Measurements from ENCODE around the gene CYBRD1.

CYBRD1 gene

DNA sequence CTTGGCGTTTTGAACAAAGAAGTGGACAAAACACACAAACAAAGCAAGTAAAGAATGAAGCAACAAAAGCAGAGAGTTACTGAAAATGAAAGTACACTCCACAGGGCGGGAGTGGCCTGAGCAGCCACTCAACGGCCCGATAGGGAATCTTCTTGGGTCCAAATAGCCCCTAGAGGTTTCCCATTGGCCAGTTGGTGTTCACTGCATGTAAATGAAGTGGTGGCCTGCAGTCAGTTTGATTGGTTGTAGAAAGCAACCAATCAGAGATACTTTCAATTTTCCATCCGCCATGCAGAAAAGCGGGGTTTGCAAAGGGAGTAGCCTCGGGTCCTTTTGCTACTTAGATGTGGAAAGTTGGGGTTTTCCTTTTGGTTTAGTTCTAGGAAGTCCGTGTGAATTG is 31.6 kb downstream of the CYBRD1 start:
- no peak overlapping the region for H3K4me3 Mint-ChIP-seq
- DNase-seq, result no peak
- CTCF ChIA-PET, result no interaction called here
- no peaks in the 10 kb centered on the region for H3K36me3 Mint-ChIP-seq
- no peaks in the 10 kb centered on the region for H3K9me3 Mint-ChIP-seq
- H3K4me1 Mint-ChIP-seq, result peaks cover 3% of the 10 kb centered on the region
- H3K27me3 Mint-ChIP-seq, result peaks cover 13% of the 10 kb centered on the region
- no peak overlapping the region for H3K27ac Mint-ChIP-seq

DNA sequence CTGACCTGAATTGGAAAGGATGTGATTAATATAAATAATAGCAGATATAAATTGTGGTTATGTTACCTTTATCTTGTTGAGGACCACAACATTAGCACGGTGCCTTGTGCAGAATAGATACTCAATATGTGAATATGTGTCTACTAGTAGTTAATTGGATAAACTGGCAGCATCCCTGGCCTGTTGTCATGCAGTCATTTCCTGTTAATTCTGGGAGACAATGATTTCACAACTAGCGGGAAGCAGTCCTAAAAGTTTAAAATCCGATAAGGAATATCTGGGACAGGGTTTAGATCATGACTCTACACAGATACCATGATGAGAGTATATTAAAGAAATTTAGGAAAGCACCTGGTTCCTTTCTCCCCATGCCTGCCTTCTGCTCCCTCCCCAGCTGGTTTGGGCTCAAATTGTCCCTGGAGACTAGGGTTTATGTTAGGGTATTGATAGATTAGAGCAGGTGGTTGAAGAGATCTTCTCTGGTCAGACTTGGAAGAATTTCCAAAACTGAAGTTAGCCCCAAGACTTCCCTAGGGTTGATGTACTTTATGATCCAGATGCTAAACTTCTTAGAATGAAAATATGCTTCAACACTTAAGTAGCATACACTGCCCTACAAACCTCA is 32.8 kb downstream of the CYBRD1 start:
- Mint-ChIP-seq H3K9me3 (no peaks in the 10 kb centered on the region), H3K4me3 (no peak overlapping the region), H3K36me3 (no peaks in the 10 kb centered on the region), H3K4me1 (peaks cover 3% of the 10 kb centered on the region), H3K27me3 (peaks cover 19% of the 10 kb centered on the region), H3K27ac (no peak overlapping the region)
- CTCF ChIA-PET, result no interaction called here
- DNase-seq, result no peak

DNA sequence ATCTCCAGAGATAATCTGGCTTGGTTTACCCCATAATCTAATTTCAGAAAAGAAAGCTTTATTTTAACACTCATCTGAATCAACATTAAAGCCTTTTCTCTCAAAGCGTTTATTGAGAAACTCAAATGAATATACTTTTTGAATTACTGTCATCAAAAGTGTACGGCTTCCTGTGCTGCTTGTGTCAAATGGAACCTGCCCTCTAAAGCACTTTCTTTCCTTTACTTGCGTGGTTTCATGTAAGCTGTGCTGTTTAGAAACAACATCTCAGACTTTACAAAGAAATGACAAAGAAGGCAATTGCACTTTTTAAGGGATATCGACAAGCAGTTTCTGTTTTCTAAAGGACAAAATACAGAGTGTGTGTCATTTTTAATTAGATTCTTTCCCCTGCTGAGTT is 35.1 kb downstream of the CYBRD1 start:
- Mint-ChIP-seq H3K4me1 (peaks cover 3% of the 10 kb centered on the region), H3K9me3 (no peaks in the 10 kb centered on the region), H3K4me3 (no peak overlapping the region), H3K27ac (no peak overlapping the region), H3K27me3 (peaks cover 17% of the 10 kb centered on the region), H3K36me3 (no peaks in the 10 kb centered on the region)
- DNase-seq, result no peak
- CTCF ChIA-PET, result no interaction called here

DNA sequence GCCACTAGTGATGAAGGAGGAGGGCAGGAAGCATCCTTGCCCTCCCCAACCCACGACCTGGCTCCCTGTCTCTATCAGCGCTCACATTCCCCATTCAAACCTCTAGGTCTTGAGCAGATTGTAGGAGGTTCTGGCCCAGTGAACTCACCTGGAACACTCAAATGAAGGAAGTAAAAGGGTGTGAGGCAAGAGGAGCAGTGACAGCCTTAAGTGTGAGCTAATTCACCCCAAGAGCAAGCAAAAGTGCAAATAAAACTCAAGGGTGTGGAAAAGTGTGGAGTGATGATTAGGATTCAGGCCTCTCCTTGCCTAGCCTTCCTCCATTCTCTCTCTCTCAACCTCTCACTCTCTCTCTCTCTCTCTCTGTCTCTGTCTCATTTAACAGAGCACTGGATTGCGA is 41.0 kb downstream of the CYBRD1 start:
- Mint-ChIP-seq H3K4me1 (no peaks in the 10 kb centered on the region), H3K4me3 (no peak overlapping the region), H3K9me3 (no peaks in the 10 kb centered on the region), H3K27me3 (peaks cover 29% of the 10 kb centered on the region), H3K27ac (no peak overlapping the region), H3K36me3 (no peaks in the 10 kb centered on the region)
- DNase-seq, result no peak
- CTCF ChIA-PET, result no interaction called here

DNA sequence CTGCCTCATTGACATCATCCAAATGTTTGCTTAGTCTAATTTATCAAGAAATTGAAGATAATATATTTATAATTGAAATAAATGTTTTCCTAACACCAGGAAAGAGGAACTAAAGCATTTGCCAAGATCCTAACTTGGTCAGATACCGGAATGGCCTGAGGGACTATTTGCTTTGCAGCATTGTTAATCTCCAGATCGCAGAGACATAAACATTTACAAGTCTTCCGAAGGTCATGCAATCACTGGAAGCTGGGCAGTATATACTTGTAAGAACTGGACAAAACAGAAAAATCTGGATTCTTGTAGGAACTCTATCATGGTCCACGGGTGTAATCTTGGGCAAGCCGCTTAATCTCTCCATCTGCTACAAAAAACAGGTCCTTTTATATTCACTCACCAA is 42.2 kb downstream of the CYBRD1 start:
- H3K4me1 Mint-ChIP-seq, result no peaks in the 10 kb centered on the region
- no peaks in the 10 kb centered on the region for H3K36me3 Mint-ChIP-seq
- no peak overlapping the region for H3K4me3 Mint-ChIP-seq
- H3K9me3 Mint-ChIP-seq, result no peaks in the 10 kb centered on the region
- DNase-seq, result no peak
- CTCF ChIA-PET, result no interaction called here
- no peak overlapping the region for H3K27ac Mint-ChIP-seq
- H3K27me3 Mint-ChIP-seq, result peaks cover 25% of the 10 kb centered on the region

DNA sequence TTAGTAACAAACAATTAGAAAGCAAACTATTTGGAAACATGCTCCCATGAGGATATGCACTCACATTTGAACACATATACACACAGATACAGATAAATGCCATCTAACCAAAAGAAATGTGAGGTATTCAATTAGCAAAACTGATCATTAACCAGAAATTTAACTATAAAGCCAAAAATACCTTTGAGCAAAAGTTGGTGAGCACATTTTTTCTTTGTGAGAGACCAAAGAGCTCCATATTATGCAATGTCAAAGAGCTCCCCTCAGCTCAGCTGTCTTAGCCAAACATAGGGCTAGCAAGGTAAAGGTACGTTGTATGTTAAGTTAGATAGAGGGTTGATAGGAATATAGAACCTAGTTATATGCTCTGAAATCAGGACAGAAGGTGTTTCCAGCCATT is 43.8 kb downstream of the CYBRD1 start:
- Mint-ChIP-seq H3K9me3 (no peaks in the 10 kb centered on the region), H3K27me3 (peaks cover 21% of the 10 kb centered on the region), H3K4me1 (no peaks in the 10 kb centered on the region), H3K36me3 (no peaks in the 10 kb centered on the region), H3K27ac (no peak overlapping the region), H3K4me3 (no peak overlapping the region)
- no peak for DNase-seq
- CTCF ChIA-PET, result interaction anchor here (0.6 to 1.0 kb wide), 3 partner anchors 22 to 538 kb away, joined by 3 read pairs; no protein-coding TSS in a partner anchor

DNA sequence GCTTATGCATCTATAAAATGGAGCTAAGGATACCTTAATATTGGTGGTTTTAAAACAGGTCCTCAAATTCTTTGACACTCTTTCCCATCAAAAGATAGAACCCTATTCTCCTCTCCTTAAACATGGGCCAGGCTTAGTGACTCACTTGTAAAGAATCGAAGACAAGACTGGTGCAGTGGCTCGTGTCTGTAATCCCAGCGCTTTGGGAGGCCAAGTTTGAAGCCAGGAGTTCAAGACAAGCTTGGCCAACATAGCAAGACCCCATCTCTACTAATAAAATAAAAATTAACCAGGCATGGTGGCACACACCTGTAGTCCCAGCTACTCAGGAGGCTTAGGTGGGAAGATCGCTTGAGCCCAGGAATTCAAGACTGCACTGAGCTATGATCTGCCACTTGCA is 44.5 kb downstream of the CYBRD1 start:
- H3K9me3 Mint-ChIP-seq, result no peaks in the 10 kb centered on the region
- no peak overlapping the region for H3K27ac Mint-ChIP-seq
- CTCF ChIA-PET, result interaction anchor here (0.6 to 1.0 kb wide), 3 partner anchors 21 to 538 kb away, joined by 3 read pairs; no protein-coding TSS in a partner anchor
- no peaks in the 10 kb centered on the region for H3K36me3 Mint-ChIP-seq
- DNase-seq, result no peak
- H3K27me3 Mint-ChIP-seq, result peaks cover 21% of the 10 kb centered on the region
- no peak overlapping the region for H3K4me3 Mint-ChIP-seq
- no peaks in the 10 kb centered on the region for H3K4me1 Mint-ChIP-seq

DNA sequence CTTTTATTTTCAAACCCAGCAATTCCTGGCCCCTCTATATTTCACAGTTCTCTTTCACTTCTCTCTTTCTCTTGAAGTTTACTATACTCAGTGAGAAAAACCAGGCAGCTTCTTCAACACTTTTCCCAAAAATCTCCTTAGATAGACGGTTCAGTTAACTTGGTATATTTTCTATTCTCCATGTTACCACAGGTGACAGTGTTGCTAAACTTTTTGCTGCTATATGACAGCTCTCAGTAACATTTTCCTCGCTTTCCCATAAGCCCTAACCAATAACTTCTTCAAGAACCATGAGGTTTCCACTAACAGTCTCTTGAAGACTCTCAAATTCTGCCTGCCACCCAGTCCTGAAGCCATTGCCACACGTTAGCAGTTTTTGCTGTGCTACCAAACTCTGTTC is 45.8 kb downstream of the CYBRD1 start:
- no peak overlapping the region for H3K4me3 Mint-ChIP-seq
- H3K36me3 Mint-ChIP-seq, result no peaks in the 10 kb centered on the region
- peaks cover 21% of the 10 kb centered on the region for H3K27me3 Mint-ChIP-seq
- H3K4me1 Mint-ChIP-seq, result no peaks in the 10 kb centered on the region
- no peaks in the 10 kb centered on the region for H3K9me3 Mint-ChIP-seq
- no peak for DNase-seq
- no peak overlapping the region for H3K27ac Mint-ChIP-seq
- CTCF ChIA-PET, result no interaction called here

DNA sequence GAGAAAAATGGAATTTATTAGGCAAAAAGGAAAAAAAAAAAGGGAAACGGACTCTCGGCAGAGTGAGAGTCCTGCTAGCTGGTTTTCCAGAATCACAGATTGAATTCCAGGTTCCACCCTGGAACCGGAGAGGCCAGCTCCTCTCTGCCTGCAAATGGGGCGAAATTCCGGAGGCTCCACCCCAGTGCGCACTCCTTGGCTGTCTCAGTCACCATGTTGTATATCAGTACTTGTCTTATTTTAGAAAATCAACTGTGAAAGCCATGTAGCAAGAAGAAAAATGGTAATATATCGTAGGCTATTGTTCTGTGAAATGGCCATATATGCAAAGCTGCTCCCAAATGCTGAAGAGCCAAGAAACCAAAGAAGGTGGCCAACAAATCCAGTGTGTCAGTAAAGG is 49.4 kb downstream of the CYBRD1 start:
- DNase-seq, result no peak
- Mint-ChIP-seq H3K36me3 (no peaks in the 10 kb centered on the region), H3K9me3 (no peaks in the 10 kb centered on the region), H3K4me3 (no peak overlapping the region), H3K27me3 (peaks cover 21% of the 10 kb centered on the region), H3K4me1 (peaks cover 6% of the 10 kb centered on the region), H3K27ac (no peak overlapping the region)
- CTCF ChIA-PET, result interaction anchor here (0.7 to 2.1 kb wide), 3 partner anchors 9 to 528 kb away, joined by 3 to 8 read pairs (median 3); no protein-coding TSS in a partner anchor

DNA sequence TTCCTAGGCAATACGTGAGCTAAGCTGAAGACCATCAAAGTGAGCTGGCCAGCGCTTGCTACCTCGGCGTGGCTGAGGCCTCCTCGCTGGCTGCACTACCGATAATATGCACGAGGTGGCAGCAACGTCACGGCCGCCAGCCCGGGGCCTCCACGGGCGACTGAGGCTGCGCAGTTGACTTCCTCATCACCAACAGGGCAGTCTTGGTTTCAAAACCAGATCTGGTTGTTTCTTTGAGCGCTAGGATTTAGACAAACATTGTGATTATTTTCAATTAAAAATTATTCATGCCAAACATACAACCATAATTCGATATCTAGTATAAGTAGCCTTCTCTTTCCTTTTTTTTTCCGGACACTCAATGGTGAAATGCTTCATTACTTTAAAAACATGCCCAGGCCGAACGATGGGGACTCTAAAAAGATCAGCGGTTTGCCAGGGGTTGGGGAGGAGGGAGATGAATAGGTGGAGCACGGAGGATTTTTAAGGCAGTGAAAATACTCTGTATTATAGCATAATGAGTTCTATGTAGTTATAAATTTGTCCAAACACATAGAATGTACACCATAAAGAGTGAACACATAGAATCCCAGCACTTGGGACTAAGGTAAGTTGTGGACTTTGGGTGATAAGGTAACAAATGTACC is 52.0 kb downstream of the CYBRD1 start:
- CTCF ChIA-PET, result interaction anchor here (0.8 to 2.1 kb wide), 11 partner anchors 11 to 553 kb away, joined by 3 to 8 read pairs (median 4); no protein-coding TSS in a partner anchor
- peaks cover 6% of the 10 kb centered on the region for H3K4me1 Mint-ChIP-seq

DNA sequence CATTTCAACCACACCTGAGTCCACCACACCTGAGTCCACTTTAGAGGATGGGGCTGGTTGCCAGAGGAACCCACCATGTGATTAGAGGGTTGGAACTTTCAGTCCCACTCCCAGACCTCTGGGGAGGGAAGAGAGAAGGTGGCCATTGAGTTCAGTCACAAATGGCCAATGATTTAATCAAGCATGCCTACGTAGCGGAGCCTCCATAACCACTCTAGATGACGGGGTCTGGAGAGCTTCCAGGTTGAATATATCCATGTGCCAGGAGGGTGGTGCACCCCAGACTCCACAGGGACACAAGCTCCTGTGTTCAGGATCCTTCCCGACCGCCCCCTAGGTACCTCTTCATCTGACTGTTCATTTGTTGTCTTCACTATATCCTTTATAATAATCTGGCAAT is 53.3 kb downstream of the CYBRD1 start:
- H3K27ac Mint-ChIP-seq, result no peak overlapping the region
- peaks cover 6% of the 10 kb centered on the region for H3K4me1 Mint-ChIP-seq
- no peaks in the 10 kb centered on the region for H3K9me3 Mint-ChIP-seq
- no peak for DNase-seq
- H3K4me3 Mint-ChIP-seq, result no peak overlapping the region
- peaks cover 4% of the 10 kb centered on the region for H3K27me3 Mint-ChIP-seq
- CTCF ChIA-PET, result no interaction called here
- H3K36me3 Mint-ChIP-seq, result no peaks in the 10 kb centered on the region

More for the DNA sequence above, 52.0 kb downstream of the CYBRD1 start:
- DNase-seq, result peak; percentile 81
- Mint-ChIP-seq H3K4me3 (no peak overlapping the region), H3K27me3 (peaks cover 9% of the 10 kb centered on the region), H3K27ac (no peak overlapping the region), H3K36me3 (no peaks in the 10 kb centered on the region), H3K9me3 (no peaks in the 10 kb centered on the region)

DNA sequence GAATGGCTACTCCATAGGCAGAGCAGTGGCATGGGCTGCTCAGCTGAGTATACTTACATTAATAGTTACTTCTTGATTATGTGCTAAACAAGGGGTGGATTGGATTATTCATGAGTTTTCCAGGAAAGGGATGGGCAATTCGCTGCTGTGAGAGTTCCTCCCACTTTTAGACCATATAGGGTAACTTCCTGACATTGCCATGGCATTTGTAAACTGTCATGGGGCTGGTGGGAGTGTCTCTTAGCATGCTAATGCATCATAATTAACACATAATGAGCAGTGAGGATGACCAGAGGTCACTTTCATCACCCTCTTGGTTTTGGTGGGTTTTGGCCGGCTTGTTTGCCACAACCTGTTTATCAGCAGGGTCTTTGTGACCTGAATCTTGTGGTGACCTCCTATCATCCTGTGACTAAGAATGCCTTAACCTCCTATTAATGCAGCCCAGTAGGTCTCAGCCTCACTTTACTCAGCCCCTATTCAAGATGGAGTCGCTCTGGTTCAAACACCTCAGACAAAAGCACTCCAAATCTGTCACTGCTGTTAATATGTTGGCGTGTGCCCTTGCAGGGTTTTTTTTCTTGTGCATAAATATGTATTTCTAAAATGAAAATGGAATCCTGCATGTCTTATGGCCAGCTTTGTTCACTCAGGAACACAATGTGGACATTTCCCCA is 56.0 kb downstream of the CYBRD1 start:
- Mint-ChIP-seq H3K27me3 (peaks cover 8% of the 10 kb centered on the region), H3K4me1 (peaks cover 6% of the 10 kb centered on the region), H3K4me3 (no peak overlapping the region), H3K36me3 (no peaks in the 10 kb centered on the region), H3K27ac (no peak overlapping the region), H3K9me3 (no peaks in the 10 kb centered on the region)
- CTCF ChIA-PET, result no interaction called here
- no peak for DNase-seq

DNA sequence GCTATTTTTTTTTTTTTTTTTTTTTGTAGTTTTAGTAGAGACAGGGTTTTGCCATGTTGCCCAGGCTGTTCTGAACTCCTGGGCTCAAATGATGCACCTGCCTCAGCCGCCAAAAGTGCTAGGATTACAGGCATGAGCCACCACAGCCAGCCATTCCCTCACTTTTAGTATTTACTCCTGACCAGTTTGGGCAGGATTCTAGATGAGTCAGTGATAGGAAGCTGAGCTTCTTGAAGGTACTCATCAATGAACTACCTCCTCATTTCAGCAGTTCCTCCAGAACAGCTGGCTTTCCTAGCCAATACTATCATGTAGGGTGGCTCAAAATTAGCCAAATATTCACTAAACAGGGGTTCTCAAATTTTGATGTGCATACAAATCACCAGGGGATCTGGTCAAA is 57.2 kb downstream of the CYBRD1 start:
- no peaks in the 10 kb centered on the region for H3K9me3 Mint-ChIP-seq
- H3K4me3 Mint-ChIP-seq, result no peak overlapping the region
- H3K27ac Mint-ChIP-seq, result no peak overlapping the region
- no peak for DNase-seq
- peaks cover 9% of the 10 kb centered on the region for H3K27me3 Mint-ChIP-seq
- CTCF ChIA-PET, result no interaction called here
- peaks cover under 1% of the 10 kb centered on the region for H3K4me1 Mint-ChIP-seq
- H3K36me3 Mint-ChIP-seq, result no peaks in the 10 kb centered on the region

DNA sequence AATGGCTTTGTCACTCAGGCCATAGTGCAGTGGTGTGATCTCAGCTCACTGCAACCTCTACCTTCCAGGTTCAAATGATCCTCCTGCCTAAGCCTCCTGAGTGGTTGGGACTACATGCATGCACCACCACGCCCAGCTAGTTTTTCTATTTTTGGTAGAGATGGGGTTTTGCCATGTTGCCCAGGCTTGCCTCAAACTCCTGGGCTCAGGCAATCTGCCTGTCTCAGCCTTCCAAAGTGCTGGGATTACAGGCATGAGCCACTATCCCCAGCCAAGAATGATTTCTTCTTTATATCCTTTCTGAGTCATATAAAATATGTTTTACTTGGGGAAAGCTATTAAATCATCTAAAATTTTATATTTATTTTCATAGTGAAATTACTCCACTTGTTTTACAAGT is 61.3 kb downstream of the CYBRD1 start:
- H3K4me3 Mint-ChIP-seq, result no peak overlapping the region
- no peak for DNase-seq
- H3K9me3 Mint-ChIP-seq, result no peaks in the 10 kb centered on the region
- H3K4me1 Mint-ChIP-seq, result no peaks in the 10 kb centered on the region
- no peaks in the 10 kb centered on the region for H3K36me3 Mint-ChIP-seq
- H3K27me3 Mint-ChIP-seq, result peaks cover 25% of the 10 kb centered on the region
- no peak overlapping the region for H3K27ac Mint-ChIP-seq
- CTCF ChIA-PET, result no interaction called here

DNA sequence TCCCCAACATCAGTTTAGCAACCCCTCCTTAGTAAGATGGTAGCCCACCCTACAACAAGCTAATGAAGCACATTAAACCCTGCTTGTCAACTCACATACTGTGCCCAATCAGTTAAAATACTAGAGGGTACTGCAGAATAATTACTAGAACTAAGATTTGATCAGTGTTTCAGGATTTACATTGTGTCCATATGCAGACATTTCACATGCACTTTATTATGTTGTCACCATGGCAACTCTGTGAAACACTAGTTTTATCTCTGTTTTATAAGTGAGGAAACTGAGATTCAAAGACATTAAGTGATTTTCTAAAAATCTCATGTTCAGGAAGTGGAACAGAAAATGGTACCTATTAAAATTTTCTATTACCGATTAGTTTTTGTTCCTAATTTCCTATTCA is 61.7 kb downstream of the CYBRD1 start:
- no peak overlapping the region for H3K27ac Mint-ChIP-seq
- H3K4me3 Mint-ChIP-seq, result no peak overlapping the region
- DNase-seq, result no peak
- no peaks in the 10 kb centered on the region for H3K36me3 Mint-ChIP-seq
- no peaks in the 10 kb centered on the region for H3K4me1 Mint-ChIP-seq
- CTCF ChIA-PET, result no interaction called here
- H3K27me3 Mint-ChIP-seq, result peaks cover 25% of the 10 kb centered on the region
- no peaks in the 10 kb centered on the region for H3K9me3 Mint-ChIP-seq
